ENCODE data around the gene METTL2B.

- no peak for TF ChIP-seq CTCF (conservative IDR thresholded peaks at IDR 0.05; ENCODE audit: low read depth, low read length)
- no peak for TF ChIP-seq EZH2 (IDR thresholded peaks at IDR 0.05; ENCODE audit: low read length, unreplicated experiment)
Observed at GRCh38 chr7:128454808-128455542, 21.6 kb upstream of the METTL2B start.

Measured in PC-3 (cell line).